HL-60 (cell line): ENCODE results near the gene LYPD8.
"Not testable (repeated sequence)": the region's sequence is repeated elsewhere in the genome, so short reads cannot be mapped to it uniquely, and the experiment has no call there.

ENCODE experiments used
- GABPA ChIP-seq: IDR thresholded peaks from 2 replicates; pipeline ENCODE4 v1.6.1; 2012; ENCODE audit warnings: low read depth
- TF ChIP-seq, protein P1 (sequence below): IDR thresholded peaks from one replicate; pipeline ENCODE4 v1.5.1; 2011; ENCODE audit warnings: low read length, control low read depth, inconsistent platforms; ENCODE audit not compliant: insufficient read depth

DNA sequence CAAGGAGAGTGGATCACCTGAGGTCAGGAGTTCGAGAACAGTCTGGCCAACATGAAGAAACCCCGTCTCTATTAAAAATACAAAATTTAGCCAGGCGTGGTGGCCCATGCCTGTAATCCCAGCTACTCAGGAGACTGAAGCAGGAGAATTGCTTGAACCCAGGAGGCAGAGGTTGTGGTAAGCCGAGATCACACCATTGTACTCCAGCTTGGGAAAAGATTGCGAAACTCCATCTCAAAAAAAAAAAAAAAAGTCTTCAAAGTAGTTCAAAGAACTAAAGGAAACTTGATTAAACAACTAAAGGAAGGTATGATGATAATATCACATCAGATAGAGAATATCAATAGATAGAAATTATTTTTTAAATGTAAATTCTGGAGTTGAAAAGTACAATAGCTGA lies 39.1 kb upstream of the LYPD8 start:
- TF ChIP-seq, protein P1, sequence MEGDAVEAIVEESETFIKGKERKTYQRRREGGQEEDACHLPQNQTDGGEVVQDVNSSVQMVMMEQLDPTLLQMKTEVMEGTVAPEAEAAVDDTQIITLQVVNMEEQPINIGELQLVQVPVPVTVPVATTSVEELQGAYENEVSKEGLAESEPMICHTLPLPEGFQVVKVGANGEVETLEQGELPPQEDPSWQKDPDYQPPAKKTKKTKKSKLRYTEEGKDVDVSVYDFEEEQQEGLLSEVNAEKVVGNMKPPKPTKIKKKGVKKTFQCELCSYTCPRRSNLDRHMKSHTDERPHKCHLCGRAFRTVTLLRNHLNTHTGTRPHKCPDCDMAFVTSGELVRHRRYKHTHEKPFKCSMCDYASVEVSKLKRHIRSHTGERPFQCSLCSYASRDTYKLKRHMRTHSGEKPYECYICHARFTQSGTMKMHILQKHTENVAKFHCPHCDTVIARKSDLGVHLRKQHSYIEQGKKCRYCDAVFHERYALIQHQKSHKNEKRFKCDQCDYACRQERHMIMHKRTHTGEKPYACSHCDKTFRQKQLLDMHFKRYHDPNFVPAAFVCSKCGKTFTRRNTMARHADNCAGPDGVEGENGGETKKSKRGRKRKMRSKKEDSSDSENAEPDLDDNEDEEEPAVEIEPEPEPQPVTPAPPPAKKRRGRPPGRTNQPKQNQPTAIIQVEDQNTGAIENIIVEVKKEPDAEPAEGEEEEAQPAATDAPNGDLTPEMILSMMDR, result not testable (repeated sequence)
- TF ChIP-seq GABPA, result not testable (repeated sequence)
